OCI-LY3 (cell line): ENCODE measurements around the gene MED12L.

ENCODE experiments used
- CTCF ChIP-seq: fragments of 200-600, 300-600 bp; sonication (generic); IDR thresholded peaks from 2 replicates; pipeline ENCODE4 v1.5.1; 2014; ENCODE audit warnings: antibody characterized with exemption, low read length, low read depth
- EZH2phosphoT487 ChIP-seq: fragments of 200-600 bp; shearing (Covaris generic); IDR thresholded peaks from 2 replicates; pipeline ENCODE4 v1.6.1; 2018; ENCODE audit warnings: antibody characterized with exemption, mixed run types, low read depth

DNA sequence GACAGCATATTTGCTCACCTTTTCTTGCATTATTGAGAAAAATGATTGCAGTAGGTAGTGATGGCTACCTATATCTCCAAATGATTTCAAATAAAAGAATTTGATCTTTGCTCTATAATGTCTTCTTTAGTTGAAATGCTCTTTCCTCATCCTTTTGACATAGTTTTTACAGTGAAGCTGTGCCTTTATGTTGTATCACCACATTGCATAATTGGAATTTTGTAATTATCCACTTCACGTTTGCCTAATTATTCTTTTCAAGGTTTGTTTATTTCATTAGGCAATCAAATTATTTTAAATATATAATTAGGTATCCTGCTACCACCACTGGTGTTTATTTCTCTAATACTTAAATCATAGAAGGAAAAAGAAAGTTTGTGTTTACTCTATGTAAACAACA lies 265.2 kb downstream of the MED12L start:
- TF ChIP-seq CTCF (no peak), EZH2phosphoT487 (no peak)
